ENCODE results near the gene RING1. TPM values are rescaled to one million over a fixed set of nuclear protein-coding genes. Genes with fewer than 3 reads are reported as not detected.

The RING1 gene
- 13.6 and 13.9 TPM in 2 replicates for total RNA-seq

GRCh38 chr6:33208091-33208967 lies at the start of gene RING1:
TSS of gene RING1 (plus strand) at chr6:33208500. CDS start at chr6:33208823, 323 bp downstream.

GRCh38 chr6:33192105-33192646 lies 16.1 kb upstream of the RING1 start, which contains the start of gene COL11A2:
TSS of gene COL11A2 (minus strand) at chr6:33192467. CDS start at chr6:33192240, 227 bp downstream.

GRCh38 chr6:33200219-33201146 lies 7.8 kb upstream of the RING1 start, which contains the start of the genes RXRB and SLC39A7:
TSS of gene RXRB (minus strand) at chr6:33200665. CDS start at chr6:33200476, 189 bp downstream.
TSS of gene SLC39A7 (plus strand) at chr6:33200867. CDS start at chr6:33201246, 379 bp downstream.

GRCh38 chr6:33204415-33205190 lies 3.7 kb upstream of the RING1 start, which contains the start of gene HSD17B8:
TSS of gene HSD17B8 (plus strand) at chr6:33204655. CDS start at chr6:33204669, 14 bp downstream.

Other genes with a start within 250 kb of the RING1 start
- gene BRD2, start 239.9 kb upstream of the RING1 start, total RNA-seq = 112 and 121 TPM in 2 replicates
- 0.12 TPM in 1 of 2 replicates, not detected in the other for gene HLA-DOA, start 198.9 kb upstream of the RING1 start, total RNA-seq
- gene HLA-DPA1, start 134.9 kb upstream of the RING1 start, total RNA-seq = 2.8 and 7.6 TPM in 2 replicates
- 4.1 and 10.1 TPM in 2 replicates for gene HLA-DPB1, start 132.5 kb upstream of the RING1 start, total RNA-seq
- gene COL11A2, start 16.0 kb upstream of the RING1 start, total RNA-seq = 0.05 and 0.06 TPM in 2 replicates
- gene RXRB, start 7.8 kb upstream of the RING1 start, total RNA-seq = 19.2 and 20.3 TPM in 2 replicates
- 133 and 143 TPM in 2 replicates for gene SLC39A7, start 7.6 kb upstream of the RING1 start, total RNA-seq
- gene HSD17B8, start 3.8 kb upstream of the RING1 start, total RNA-seq = 2.2 and 6.6 TPM in 2 replicates
- gene VPS52, start 63.4 kb downstream of the RING1 start, total RNA-seq = 13.3 and 29.0 TPM in 2 replicates
- 3,899 and 4,707 TPM in 2 replicates for gene RPS18, start 63.6 kb downstream of the RING1 start, total RNA-seq
- 2.3 and 2.7 TPM in 2 replicates for gene B3GALT4, start 68.6 kb downstream of the RING1 start, total RNA-seq
- 55.5 and 57.8 TPM in 2 replicates for gene WDR46, start 80.7 kb downstream of the RING1 start, total RNA-seq
- gene PFDN6, start 81.1 kb downstream of the RING1 start, total RNA-seq = 45.7 and 55.3 TPM in 2 replicates
- 16.1 and 17.8 TPM in 2 replicates for gene RGL2, start 90.4 kb downstream of the RING1 start, total RNA-seq
- gene TAPBP, start 105.6 kb downstream of the RING1 start, total RNA-seq = 47.9 and 50.1 TPM in 2 replicates
- 13.9 and 17.1 TPM in 2 replicates for gene ZBTB22, start 109.2 kb downstream of the RING1 start, total RNA-seq
- 33.6 and 35.2 TPM in 2 replicates for gene DAXX, start 114.5 kb downstream of the RING1 start, total RNA-seq
- gene KIFC1, start 183.3 kb downstream of the RING1 start, total RNA-seq = 1.3 and 5.0 TPM in 2 replicates
- gene PHF1, start 202.5 kb downstream of the RING1 start, total RNA-seq = 22.2 and 32.6 TPM in 2 replicates
- 124 and 165 TPM in 2 replicates for gene CUTA, start 209.6 kb downstream of the RING1 start, total RNA-seq
- gene SYNGAP1, start 211.6 kb downstream of the RING1 start, total RNA-seq = 8.1 TPM in 2 replicates
- 2.6 and 4.7 TPM in 2 replicates for gene ZBTB9, start 246.1 kb downstream of the RING1 start, total RNA-seq

All from cardiac ventricle fibroblast (primary cell).